HepG2 (cell line): ENCODE results near the gene CR1L. TPM values are rescaled to one million over a fixed set of nuclear protein-coding genes. Genes with fewer than 3 reads are reported as not detected.
A peak's percentile ranks its signal among the peaks of the same experiment; 100 is the strongest.

ENCODE experiments used
- ARNT2 ChIP-seq: sonication (generic); formaldehyde crosslinking; IDR thresholded peaks from 2 replicates; pipeline ENCODE4 v1.8.0; 2022; ENCODE audit warnings: mild to moderate bottlenecking, low read depth, missing genetic modification reagents, moderate library complexity
- DNMT1 ChIP-seq: sonication (generic); formaldehyde crosslinking; IDR thresholded peaks from 2 replicates; pipeline ENCODE4 v1.5.1; 2020; ENCODE audit warnings: mild to moderate bottlenecking, missing genetic modification reagents
- ERF ChIP-seq: IDR thresholded peaks from 2 replicates; pipeline ENCODE4 v1.6.1; 2018; ENCODE audit warnings: missing biosample characterization, missing genetic modification reagents
- HNF1A ChIP-seq, 2 experiments: sonication (generic) in 1 of 2; formaldehyde crosslinking in 1 of 2; IDR thresholded peaks; 2 replicates each; pipeline versions ENCODE4 v1.4.0 to v1.6.1; 2016 to 2020; ENCODE audit warnings: borderline replicate concordance in 1 of 2, low read depth in 1 of 2, mild to moderate bottlenecking in 1 of 2, missing genetic modification reagents in 1 of 2
- MED1 ChIP-seq: sonication (generic); formaldehyde crosslinking; IDR thresholded peaks from 2 replicates; pipeline ENCODE4 v1.4.0; 2020; ENCODE audit warnings: missing genetic modification reagents
- NR1H2 ChIP-seq: sonication (generic); formaldehyde crosslinking; IDR thresholded peaks from 2 replicates; pipeline ENCODE4 v1.8.1; 2022; ENCODE audit warnings: low read depth, missing genetic modification reagents, borderline replicate concordance
- PRDM15 ChIP-seq: sonication (generic); formaldehyde crosslinking; IDR thresholded peaks from 2 replicates; pipeline ENCODE4 v1.4.0; 2020; ENCODE audit warnings: missing genetic modification reagents
- SNAI1 ChIP-seq: sonication (generic); formaldehyde crosslinking; IDR thresholded peaks from 2 replicates; pipeline ENCODE4 v1.5.0; 2020; ENCODE audit warnings: mild to moderate bottlenecking, missing genetic modification reagents, borderline replicate concordance
- SP4 ChIP-seq: sonication (generic); formaldehyde crosslinking; IDR thresholded peaks from 2 replicates; pipeline ENCODE4 v1.8.1; 2023; ENCODE audit warnings: mild to moderate bottlenecking, missing genetic modification reagents
- STAT5B ChIP-seq: sonication (generic); formaldehyde crosslinking; IDR thresholded peaks from 2 replicates; pipeline ENCODE4 v1.4.0; 2020; ENCODE audit warnings: missing genetic modification reagents
- YEATS4 ChIP-seq: sonication (generic); formaldehyde crosslinking; IDR thresholded peaks from 2 replicates; pipeline ENCODE4 v1.4.0; 2020; ENCODE audit warnings: missing genetic modification reagents, borderline replicate concordance
- ZFP36L2 ChIP-seq: sonication (generic); formaldehyde crosslinking; IDR thresholded peaks from 2 replicates; pipeline ENCODE4 v1.4.0; 2020; ENCODE audit warnings: missing genetic modification reagents
- ZFP62 ChIP-seq: sonication (generic); formaldehyde crosslinking; IDR thresholded peaks from 2 replicates; pipeline ENCODE4 v1.4.0; 2020; ENCODE audit warnings: missing genetic modification reagents
- ZFP91 ChIP-seq: sonication (generic); formaldehyde crosslinking; IDR thresholded peaks from 2 replicates; pipeline ENCODE4 v1.9.0; 2022; ENCODE audit warnings: missing genetic modification reagents, mild to moderate bottlenecking, borderline replicate concordance
- ZMYM4 ChIP-seq: sonication (generic); formaldehyde crosslinking; IDR thresholded peaks from 2 replicates; pipeline ENCODE4 v1.8.1; 2023; ENCODE audit warnings: mild to moderate bottlenecking, missing genetic modification reagents
- ZNF3 ChIP-seq: IDR thresholded peaks from 2 replicates; pipeline ENCODE4 v1.7.0; 2017; ENCODE audit warnings: inconsistent platforms
- ZSCAN22 ChIP-seq: sonication (generic); formaldehyde crosslinking; IDR thresholded peaks from 2 replicates; pipeline ENCODE4 v1.4.0; 2020; ENCODE audit warnings: mild to moderate bottlenecking, missing genetic modification reagents
- polyA plus RNA-seq, 8 experiments: library from polyadenylated mRNA; depleted of rRNA in 3 of 8; stranded (reverse) in 7 of 8; unstranded in 1 of 8; fragments of >200 nt; fragmentation: Illumina TruSeq in 4 of 8; extraction: Trizol in 4 of 8; gene quantifications; 2 replicates each; pipeline versions ENCODE4 v1.2.1 to v1.2.3, GENCODE V29; 2011 to 2016; ENCODE audit warnings: low read depth in 4 of 8, missing spikeins in 1 of 8, mixed read lengths in 1 of 8; ENCODE audit not compliant: insufficient read depth in 1 of 8
- total RNA-seq, 5 experiments: library from RNA; depleted of rRNA; stranded (reverse); fragments of >200 nt; fragmentation: Illumina TruSeq; extraction: Trizol; gene quantifications; 2 replicates each; pipeline ENCODE4 v1.2.3, GENCODE V29; 2016; ENCODE audit warnings: low read depth in 1 of 5
- TF ChIP-seq, protein P1 (sequence below): sonication (generic); formaldehyde crosslinking; IDR thresholded peaks from 2 replicates; pipeline ENCODE4 v1.5.0; 2020; ENCODE audit warnings: mild to moderate bottlenecking, missing genetic modification reagents

CR1L gene
- total and polyA plus RNA-seq, 2 of the 13 experiments (the other 11 are each of a cell fraction or from before 2014, with no cell fraction given) = not detected

- peak; percentile 79; the same call in 1 of the 2 replicates for TF ChIP-seq YEATS4
- no peak for TF ChIP-seq ZFP62 (CRISPR knock-in tag)
- TF ChIP-seq ARNT2 (CRISPR knock-in tag) = no peak; the same call in 1 of the 2 replicates
- TF ChIP-seq NR1H2 (CRISPR knock-in tag) = 0 out of 2 replicates have a peak, but pooled peaks have one; percentile 49
- TF ChIP-seq DNMT1 = peak; percentile 56; the same call in 1 of the 2 replicates
- TF ChIP-seq ZMYM4 (CRISPR knock-in tag) = peak; percentile 70
- TF ChIP-seq MED1 (CRISPR knock-in tag) = peak; percentile 63; the same call in 1 of the 2 replicates
- TF ChIP-seq HNF1A (IDR thresholded peaks at IDR 0.05; ENCODE audit: low read depth) = no peak
- TF ChIP-seq HNF1A (CRISPR knock-in tag; IDR thresholded peaks at IDR 0.05; ENCODE audit: borderline replicate concordance) = peak; percentile 32; the same call in 1 of the 2 replicates
- TF ChIP-seq ZFP36L2 (CRISPR knock-in tag) = no peak
- no peak for TF ChIP-seq PRDM15 (CRISPR knock-in tag)
- TF ChIP-seq SP4 (CRISPR knock-in tag) = no peak; the same call in none of the 2 replicates
- no peak for TF ChIP-seq SNAI1
- TF ChIP-seq ERF (CRISPR knock-in tag) = 0 out of 2 replicates have a peak, but pooled peaks have one; percentile 30
- TF ChIP-seq, protein P1, sequence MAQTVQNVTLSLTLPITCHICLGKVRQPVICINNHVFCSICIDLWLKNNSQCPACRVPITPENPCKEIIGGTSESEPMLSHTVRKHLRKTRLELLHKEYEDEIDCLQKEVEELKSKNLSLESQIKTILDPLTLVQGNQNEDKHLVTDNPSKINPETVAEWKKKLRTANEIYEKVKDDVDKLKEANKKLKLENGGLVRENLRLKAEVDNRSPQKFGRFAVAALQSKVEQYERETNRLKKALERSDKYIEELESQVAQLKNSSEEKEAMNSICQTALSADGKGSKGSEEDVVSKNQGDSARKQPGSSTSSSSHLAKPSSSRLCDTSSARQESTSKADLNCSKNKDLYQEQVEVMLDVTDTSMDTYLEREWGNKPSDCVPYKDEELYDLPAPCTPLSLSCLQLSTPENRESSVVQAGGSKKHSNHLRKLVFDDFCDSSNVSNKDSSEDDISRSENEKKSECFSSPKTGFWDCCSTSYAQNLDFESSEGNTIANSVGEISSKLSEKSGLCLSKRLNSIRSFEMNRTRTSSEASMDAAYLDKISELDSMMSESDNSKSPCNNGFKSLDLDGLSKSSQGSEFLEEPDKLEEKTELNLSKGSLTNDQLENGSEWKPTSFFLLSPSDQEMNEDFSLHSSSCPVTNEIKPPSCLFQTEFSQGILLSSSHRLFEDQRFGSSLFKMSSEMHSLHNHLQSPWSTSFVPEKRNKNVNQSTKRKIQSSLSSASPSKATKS (CRISPR knock-in tag) = peak; percentile 83
- TF ChIP-seq ZFP91 (CRISPR knock-in tag) = peak; percentile 75
- TF ChIP-seq ZNF3 (CRISPR knock-in tag) = no peak
- TF ChIP-seq STAT5B (CRISPR knock-in tag) = no peak
- TF ChIP-seq ZSCAN22 (CRISPR knock-in tag) = no peak
Observed at GRCh38 chr1:207752456-207752998, 107.6 kb downstream of the CR1L start (continued).
